ENCODE measurements around the gene RNF4.

The RNF4 gene

GRCh38 chr4:2482192-2482591, 13.3 kb downstream of the RNF4 start:
- Histone ChIP-seq H3K36me3 (ENCODE audit: insufficient read depth, low read length) (peaks cover 3% of the 10 kb centered on the region; the same call in 1 of the 2 replicates), H3K79me2 (ENCODE audit: control insufficient read depth, insufficient read depth, low read length, unreplicated experiment) (peaks cover 100% of the 10 kb centered on the region), H3K4me1 (ENCODE audit: control insufficient read depth, insufficient read depth, low read length, unreplicated experiment) (peaks cover 18% of the 10 kb centered on the region), H3K4me3 (ENCODE audit: low read depth, low read length) (no peak overlapping the region), H3K27me3 (ENCODE audit: insufficient read depth, low read length) (no peaks in the 10 kb centered on the region), H3K27ac (ENCODE audit: low read depth, low read length) (peak overlapping the region; percentile 47; the same call in 1 of the 2 replicates), H2AFZ (ENCODE audit: low read length, unreplicated experiment) (no peak overlapping the region)

GRCh38 chr4:2482693-2483092, 13.8 kb downstream of the RNF4 start:
- Histone ChIP-seq H3K36me3 (ENCODE audit: insufficient read depth, low read length) (peaks cover under 1% of the 10 kb centered on the region; the same call in 1 of the 2 replicates), H3K27ac (ENCODE audit: low read depth, low read length) (peak overlapping the region; percentile 47), H2AFZ (ENCODE audit: low read length, unreplicated experiment) (no peak overlapping the region), H3K4me1 (ENCODE audit: control insufficient read depth, insufficient read depth, low read length, unreplicated experiment) (peaks cover 23% of the 10 kb centered on the region), H3K4me3 (ENCODE audit: low read depth, low read length) (no peak overlapping the region), H3K27me3 (ENCODE audit: insufficient read depth, low read length) (no peaks in the 10 kb centered on the region), H3K79me2 (ENCODE audit: control insufficient read depth, insufficient read depth, low read length, unreplicated experiment) (peaks cover 99% of the 10 kb centered on the region)

DNA sequence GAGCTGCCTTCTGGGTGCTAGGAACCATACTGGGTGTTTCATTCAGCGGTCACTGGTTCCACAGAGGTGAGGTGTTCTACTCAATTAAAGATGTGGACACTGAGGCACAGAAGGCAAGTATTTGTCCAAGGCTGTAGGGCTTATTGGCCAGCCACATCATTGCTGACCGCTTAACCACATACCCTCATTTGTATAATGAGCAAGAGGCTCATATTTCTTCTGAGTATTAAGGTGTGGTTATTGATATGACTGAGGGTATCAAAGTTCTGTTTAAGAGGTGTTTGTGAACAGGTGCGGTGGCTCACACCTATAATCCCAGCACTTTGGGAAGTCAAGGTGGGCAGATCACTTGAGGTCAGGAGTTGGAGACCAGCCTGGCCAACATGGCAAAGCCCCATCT, 14.3 kb downstream of the RNF4 start:
- no peaks in the 10 kb centered on the region for H3K27me3 ChIP-seq (ENCODE audit: insufficient read depth, low read length)
- peaks cover 99% of the 10 kb centered on the region for H3K79me2 ChIP-seq (ENCODE audit: control insufficient read depth, insufficient read depth, low read length, unreplicated experiment)
- H2AFZ ChIP-seq (ENCODE audit: low read length, unreplicated experiment): no peak overlapping the region
- H3K27ac ChIP-seq (ENCODE audit: low read depth, low read length): 0 out of 2 replicates have a peak overlapping the region, but pooled peaks have one; percentile 47
- H3K4me3 ChIP-seq (ENCODE audit: low read depth, low read length): no peak overlapping the region
- peaks cover 25% of the 10 kb centered on the region for H3K4me1 ChIP-seq (ENCODE audit: control insufficient read depth, insufficient read depth, low read length, unreplicated experiment)
- H3K36me3 ChIP-seq (ENCODE audit: insufficient read depth, low read length): no peaks in the 10 kb centered on the region

DNA sequence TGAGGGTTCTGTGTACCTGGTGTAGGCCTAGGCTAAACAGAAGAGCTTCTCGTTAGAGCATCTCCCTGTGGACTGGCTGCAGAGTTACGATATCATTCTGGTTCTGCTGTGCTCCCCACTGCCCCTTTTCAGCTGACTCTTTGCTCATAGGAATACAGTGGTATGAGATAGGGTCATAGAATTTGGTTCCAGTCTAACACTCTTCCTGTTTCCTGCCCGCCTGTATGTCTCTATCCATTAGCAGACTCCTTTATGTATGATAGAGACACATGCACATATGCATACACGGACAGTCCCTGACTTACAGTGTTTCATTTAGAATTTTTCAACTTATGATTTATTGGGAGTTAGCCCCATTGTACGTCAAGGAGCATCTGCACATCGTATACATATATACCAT, 15.3 kb downstream of the RNF4 start:
- H2AFZ ChIP-seq (ENCODE audit: low read length, unreplicated experiment): no peak overlapping the region
- H3K27ac ChIP-seq (ENCODE audit: low read depth, low read length): no peak overlapping the region
- no peaks in the 10 kb centered on the region for H3K36me3 ChIP-seq (ENCODE audit: insufficient read depth, low read length)
- H3K4me1 ChIP-seq (ENCODE audit: control insufficient read depth, insufficient read depth, low read length, unreplicated experiment): peaks cover 28% of the 10 kb centered on the region
- peaks cover 98% of the 10 kb centered on the region for H3K79me2 ChIP-seq (ENCODE audit: control insufficient read depth, insufficient read depth, low read length, unreplicated experiment)
- H3K4me3 ChIP-seq (ENCODE audit: low read depth, low read length): no peak overlapping the region
- H3K27me3 ChIP-seq (ENCODE audit: insufficient read depth, low read length): no peaks in the 10 kb centered on the region

GRCh38 chr4:2484993-2485392, 16.1 kb downstream of the RNF4 start:
- H3K4me3 ChIP-seq (ENCODE audit: low read depth, low read length): no peak overlapping the region
- H3K4me1 ChIP-seq (ENCODE audit: control insufficient read depth, insufficient read depth, low read length, unreplicated experiment): peaks cover 36% of the 10 kb centered on the region
- H3K79me2 ChIP-seq (ENCODE audit: control insufficient read depth, insufficient read depth, low read length, unreplicated experiment): peaks cover 98% of the 10 kb centered on the region
- no peak overlapping the region for H2AFZ ChIP-seq (ENCODE audit: low read length, unreplicated experiment)
- H3K36me3 ChIP-seq (ENCODE audit: insufficient read depth, low read length): no peaks in the 10 kb centered on the region
- H3K27me3 ChIP-seq (ENCODE audit: insufficient read depth, low read length): no peaks in the 10 kb centered on the region
- no peak overlapping the region for H3K27ac ChIP-seq (ENCODE audit: low read depth, low read length)

- H3K27me3 ChIP-seq (ENCODE audit: insufficient read depth, low read length): no peaks in the 10 kb centered on the region
- H3K27ac ChIP-seq (ENCODE audit: low read depth, low read length): no peak overlapping the region
- H3K4me1 ChIP-seq (ENCODE audit: control insufficient read depth, insufficient read depth, low read length, unreplicated experiment): peaks cover 45% of the 10 kb centered on the region
- H3K4me3 ChIP-seq (ENCODE audit: low read depth, low read length): no peak overlapping the region
- H3K36me3 ChIP-seq (ENCODE audit: insufficient read depth, low read length): peaks cover 5% of the 10 kb centered on the region
- peaks cover 96% of the 10 kb centered on the region for H3K79me2 ChIP-seq (ENCODE audit: control insufficient read depth, insufficient read depth, low read length, unreplicated experiment)
- no peak overlapping the region for H2AFZ ChIP-seq (ENCODE audit: low read length, unreplicated experiment)
These were observed 17.1 kb downstream of the RNF4 start for GRCh38 chr4:2485956-2486355.

DNA sequence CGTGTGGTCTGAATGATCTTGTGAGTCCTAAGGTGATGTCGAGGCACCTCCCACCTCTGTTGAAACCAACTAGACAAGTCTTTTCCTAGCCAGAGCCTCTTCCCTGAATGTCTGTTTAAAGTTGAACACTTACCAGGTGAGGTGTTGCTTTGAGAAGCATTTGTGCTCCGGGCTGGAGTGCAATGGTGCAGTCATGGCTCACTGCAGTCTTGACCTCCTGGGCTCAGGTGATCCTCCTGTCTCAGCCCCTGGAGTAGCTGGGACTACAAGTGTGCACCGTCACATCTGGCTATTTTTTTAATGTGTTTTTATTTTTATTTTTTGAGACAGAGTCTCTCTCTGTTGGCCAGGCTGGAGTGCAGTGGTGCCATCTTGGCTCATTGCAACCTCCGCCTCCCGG, 18.1 kb downstream of the RNF4 start:
- Histone ChIP-seq H2AFZ (ENCODE audit: low read length, unreplicated experiment) (no peak overlapping the region), H3K4me1 (ENCODE audit: control insufficient read depth, insufficient read depth, low read length, unreplicated experiment) (peaks cover 47% of the 10 kb centered on the region), H3K27me3 (ENCODE audit: insufficient read depth, low read length) (no peaks in the 10 kb centered on the region), H3K36me3 (ENCODE audit: insufficient read depth, low read length) (peaks cover 12% of the 10 kb centered on the region), H3K27ac (ENCODE audit: low read depth, low read length) (no peak overlapping the region), H3K4me3 (ENCODE audit: low read depth, low read length) (no peak overlapping the region), H3K79me2 (ENCODE audit: control insufficient read depth, insufficient read depth, low read length, unreplicated experiment) (peaks cover 94% of the 10 kb centered on the region)

- peaks cover 94% of the 10 kb centered on the region for H3K79me2 ChIP-seq (ENCODE audit: control insufficient read depth, insufficient read depth, low read length, unreplicated experiment)
- peaks cover 40% of the 10 kb centered on the region for H3K4me1 ChIP-seq (ENCODE audit: control insufficient read depth, insufficient read depth, low read length, unreplicated experiment)
- peaks cover 18% of the 10 kb centered on the region for H3K36me3 ChIP-seq (ENCODE audit: insufficient read depth, low read length)
- 0 out of 2 replicates have a peak overlapping the region, but pooled peaks have one; percentile 16 for H3K27ac ChIP-seq (ENCODE audit: low read depth, low read length)
- H2AFZ ChIP-seq (ENCODE audit: low read length, unreplicated experiment): no peak overlapping the region
- H3K27me3 ChIP-seq (ENCODE audit: insufficient read depth, low read length): no peaks in the 10 kb centered on the region
- H3K4me3 ChIP-seq (ENCODE audit: low read depth, low read length): no peak overlapping the region
These were observed 18.7 kb downstream of the RNF4 start for GRCh38 chr4:2487632-2488031.

DNA sequence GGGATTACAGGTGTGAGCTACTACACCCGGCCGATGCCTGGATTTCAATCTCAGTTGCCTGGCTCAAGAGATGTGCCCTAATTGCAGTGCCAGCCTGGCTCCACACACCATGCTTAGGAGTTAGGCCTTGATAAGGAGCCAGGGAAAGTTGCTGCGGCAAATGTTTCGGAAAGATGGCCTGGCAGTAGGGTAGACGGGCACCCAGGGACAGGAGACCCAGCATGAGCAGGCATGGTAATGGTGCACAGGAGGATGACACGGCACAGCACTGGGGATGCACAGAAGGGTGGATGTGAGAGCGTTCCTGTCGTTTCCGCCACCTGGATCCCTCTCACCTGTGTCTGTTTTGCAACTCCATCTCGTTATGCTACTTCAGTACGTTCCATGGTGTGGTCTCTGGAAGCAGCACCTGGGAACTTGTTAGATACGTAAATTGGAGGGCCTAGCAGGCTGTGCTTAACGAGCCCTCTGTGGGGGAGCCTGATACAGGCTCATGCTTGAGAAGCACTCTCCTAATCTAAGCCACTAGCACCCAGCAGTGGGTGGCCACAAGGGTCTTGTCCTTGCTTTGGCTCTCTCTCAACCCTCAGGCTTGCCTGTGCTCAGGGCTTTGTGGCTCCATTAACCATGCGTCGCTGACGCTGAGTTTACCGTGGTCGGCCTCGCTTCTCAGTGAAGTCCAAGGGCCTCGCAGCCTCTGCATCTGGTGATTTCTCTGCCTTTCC, 20.3 kb downstream of the RNF4 start:
- Histone ChIP-seq H3K27ac (ENCODE audit: low read depth, low read length) (peak overlapping the region; percentile 85), H3K4me3 (ENCODE audit: low read depth, low read length) (no peak overlapping the region), H3K27me3 (ENCODE audit: insufficient read depth, low read length) (no peaks in the 10 kb centered on the region), H3K4me1 (ENCODE audit: control insufficient read depth, insufficient read depth, low read length, unreplicated experiment) (peaks cover 35% of the 10 kb centered on the region), H3K36me3 (ENCODE audit: insufficient read depth, low read length) (peaks cover 25% of the 10 kb centered on the region), H3K79me2 (ENCODE audit: control insufficient read depth, insufficient read depth, low read length, unreplicated experiment) (peaks cover 91% of the 10 kb centered on the region), H2AFZ (ENCODE audit: low read length, unreplicated experiment) (no peak overlapping the region)

DNA sequence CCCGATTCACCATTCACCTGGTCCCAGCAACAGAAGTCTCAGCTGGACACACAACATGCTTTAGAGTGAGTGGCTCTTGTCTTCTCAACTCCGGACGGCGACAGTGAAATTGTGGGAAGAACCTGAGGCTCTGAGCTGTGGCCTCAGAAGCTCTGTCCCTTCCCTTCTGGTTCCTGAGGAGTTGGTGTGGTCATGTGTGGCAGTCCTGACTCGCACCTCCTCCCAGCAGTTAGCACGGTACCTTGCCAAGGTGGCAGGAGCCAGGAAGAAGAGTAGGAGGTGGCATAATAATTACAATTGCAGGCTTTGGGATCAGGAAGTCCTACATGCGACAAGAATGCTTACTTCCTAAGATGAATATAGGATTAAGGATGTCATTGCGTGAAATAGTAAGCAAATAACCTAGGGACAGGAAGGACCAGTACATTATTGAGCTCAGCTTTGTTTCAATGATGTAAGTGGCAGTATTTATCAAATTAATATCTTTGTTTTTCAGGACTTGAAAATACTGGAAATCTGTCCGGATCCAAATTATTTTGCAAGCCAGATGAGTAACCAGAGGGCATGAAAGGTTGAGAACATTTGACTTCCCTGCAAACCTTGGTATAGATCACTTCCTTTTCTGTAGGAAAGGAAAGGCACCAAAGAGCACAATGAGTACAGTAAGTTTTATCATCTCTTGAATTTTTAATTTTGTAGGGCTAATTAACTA, 21.1 kb downstream of the RNF4 start:
- peak overlapping the region; percentile 85 for H3K27ac ChIP-seq (ENCODE audit: low read depth, low read length)
- peaks cover 25% of the 10 kb centered on the region for H3K36me3 ChIP-seq (ENCODE audit: insufficient read depth, low read length)
- H3K79me2 ChIP-seq (ENCODE audit: control insufficient read depth, insufficient read depth, low read length, unreplicated experiment): peaks cover 90% of the 10 kb centered on the region
- H2AFZ ChIP-seq (ENCODE audit: low read length, unreplicated experiment): no peak overlapping the region
- H3K4me3 ChIP-seq (ENCODE audit: low read depth, low read length): peak overlapping the region; percentile 38
- H3K27me3 ChIP-seq (ENCODE audit: insufficient read depth, low read length): no peaks in the 10 kb centered on the region
- H3K4me1 ChIP-seq (ENCODE audit: control insufficient read depth, insufficient read depth, low read length, unreplicated experiment): peaks cover 36% of the 10 kb centered on the region

DNA sequence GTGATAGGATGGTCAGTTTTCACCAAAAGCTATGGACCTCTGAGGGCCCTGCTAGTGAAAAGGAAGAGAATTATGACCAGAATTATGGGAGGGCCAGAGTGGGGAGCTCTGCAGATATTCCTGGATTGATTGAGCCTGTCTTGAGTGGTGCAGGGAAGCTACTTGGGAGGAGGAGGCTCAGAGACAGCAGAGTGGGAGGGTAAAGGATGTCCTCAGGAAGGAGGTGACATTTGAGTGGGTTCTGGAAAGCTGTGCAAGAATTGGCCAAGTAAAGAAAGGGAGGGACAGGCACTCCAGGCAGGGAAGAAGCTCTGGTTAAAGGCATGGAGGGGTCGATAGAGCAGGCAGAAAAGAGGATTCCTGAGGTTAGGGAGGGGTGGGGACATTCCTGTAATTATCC, 24.1 kb downstream of the RNF4 start:
- peaks cover 25% of the 10 kb centered on the region for H3K36me3 ChIP-seq (ENCODE audit: insufficient read depth, low read length)
- H3K79me2 ChIP-seq (ENCODE audit: control insufficient read depth, insufficient read depth, low read length, unreplicated experiment): peaks cover 79% of the 10 kb centered on the region

More for the DNA sequence above, 24.1 kb downstream of the RNF4 start:
- Histone ChIP-seq H3K27ac (ENCODE audit: low read depth, low read length) (no peak overlapping the region), H3K4me3 (ENCODE audit: low read depth, low read length) (no peak overlapping the region), H3K27me3 (ENCODE audit: insufficient read depth, low read length) (no peaks in the 10 kb centered on the region), H2AFZ (ENCODE audit: low read length, unreplicated experiment) (no peak overlapping the region), H3K4me1 (ENCODE audit: control insufficient read depth, insufficient read depth, low read length, unreplicated experiment) (peaks cover 33% of the 10 kb centered on the region)

Data from ACC112 (cell line).